H1 (cell line): ENCODE results near the gene TMEM9B. TPM values are rescaled to one million over a fixed set of nuclear protein-coding genes. Genes with fewer than 3 reads are reported as not detected.

ENCODE experiments used
- CHD2 ChIP-seq: IDR thresholded peaks from 2 replicates; pipeline ENCODE4 v1.6.1; 2012; ENCODE audit warnings: low read length, improper control_type of control experiment
- KDM5A ChIP-seq: fragments of 200-600 bp; IDR thresholded peaks from 2 replicates; pipeline ENCODE4 v1.7.1; 2012; ENCODE audit warnings: mild to moderate bottlenecking, low read length, inconsistent platforms, mixed read lengths
- SRF ChIP-seq: IDR thresholded peaks from 2 replicates; pipeline ENCODE4 v1.6.1; 2011; ENCODE audit warnings: mild to moderate bottlenecking, low read depth, low read length, moderate library complexity
- polyA plus RNA-seq, 7 experiments: library from polyadenylated mRNA; depleted of rRNA in 3 of 7; stranded (reverse) in 5 of 7; unstranded in 2 of 7; fragments of >200 nt in 5 of 7; fragments of 200-250 nt in 2 of 7; gene quantifications; 1 replicate in 5 of 7; 2 replicates in 1 of 7; 4 replicates in 1 of 7; pipeline versions ENCODE4 v1.2.1 to v1.2.3, GENCODE V29; 2011 to 2013; ENCODE audit warnings: missing spikeins in 2 of 7, mixed read lengths in 2 of 7
- total RNA-seq: library from RNA; stranded (reverse); fragmentation: NEBNext Ultra II Directional; extraction: Animal tissue kit (Norgen Biotek cat#: 25700); gene quantifications from 2 replicates; pipeline ENCODE4 v1.2.1, GENCODE V29; 2021
- TF ChIP-seq, protein P1 (sequence below): fragments of 300-600 bp; sonication (generic); IDR thresholded peaks from 2 replicates; pipeline ENCODE4 v1.7.1; 2012; ENCODE audit warnings: low read length, moderate library complexity, mild to moderate bottlenecking, inconsistent platforms; ENCODE audit not compliant: insufficient replicate concordance

Gene TMEM9B
- total and polyA plus RNA-seq, 2 of the 8 experiments (the other 6 are each of a cell fraction or from before 2014, with no cell fraction given) = 8.3 to 9.4 TPM

DNA sequence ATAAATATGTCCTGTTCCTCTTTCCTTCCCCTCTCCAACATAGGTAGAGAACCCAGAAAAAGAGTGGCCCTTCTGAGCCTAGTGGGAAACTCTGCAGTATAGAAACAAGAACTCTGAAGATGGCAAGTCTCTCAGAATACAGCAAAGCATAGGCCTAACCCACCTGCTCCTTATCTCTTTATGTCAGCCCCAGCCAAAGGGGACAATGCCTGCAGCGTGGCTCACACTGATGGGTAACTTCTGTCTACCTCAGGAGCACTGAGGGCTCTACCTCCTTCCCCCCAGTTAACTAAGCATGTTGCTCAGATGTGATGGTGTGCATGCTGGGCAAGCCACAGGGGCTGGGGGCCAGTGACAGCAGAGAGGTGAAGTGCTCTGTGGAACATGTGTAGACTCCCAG, 44.4 kb upstream of the TMEM9B start (continued):
- TF ChIP-seq KDM5A (no peak), SRF (no peak), CHD2 (no peak)
- TF ChIP-seq, protein P1, sequence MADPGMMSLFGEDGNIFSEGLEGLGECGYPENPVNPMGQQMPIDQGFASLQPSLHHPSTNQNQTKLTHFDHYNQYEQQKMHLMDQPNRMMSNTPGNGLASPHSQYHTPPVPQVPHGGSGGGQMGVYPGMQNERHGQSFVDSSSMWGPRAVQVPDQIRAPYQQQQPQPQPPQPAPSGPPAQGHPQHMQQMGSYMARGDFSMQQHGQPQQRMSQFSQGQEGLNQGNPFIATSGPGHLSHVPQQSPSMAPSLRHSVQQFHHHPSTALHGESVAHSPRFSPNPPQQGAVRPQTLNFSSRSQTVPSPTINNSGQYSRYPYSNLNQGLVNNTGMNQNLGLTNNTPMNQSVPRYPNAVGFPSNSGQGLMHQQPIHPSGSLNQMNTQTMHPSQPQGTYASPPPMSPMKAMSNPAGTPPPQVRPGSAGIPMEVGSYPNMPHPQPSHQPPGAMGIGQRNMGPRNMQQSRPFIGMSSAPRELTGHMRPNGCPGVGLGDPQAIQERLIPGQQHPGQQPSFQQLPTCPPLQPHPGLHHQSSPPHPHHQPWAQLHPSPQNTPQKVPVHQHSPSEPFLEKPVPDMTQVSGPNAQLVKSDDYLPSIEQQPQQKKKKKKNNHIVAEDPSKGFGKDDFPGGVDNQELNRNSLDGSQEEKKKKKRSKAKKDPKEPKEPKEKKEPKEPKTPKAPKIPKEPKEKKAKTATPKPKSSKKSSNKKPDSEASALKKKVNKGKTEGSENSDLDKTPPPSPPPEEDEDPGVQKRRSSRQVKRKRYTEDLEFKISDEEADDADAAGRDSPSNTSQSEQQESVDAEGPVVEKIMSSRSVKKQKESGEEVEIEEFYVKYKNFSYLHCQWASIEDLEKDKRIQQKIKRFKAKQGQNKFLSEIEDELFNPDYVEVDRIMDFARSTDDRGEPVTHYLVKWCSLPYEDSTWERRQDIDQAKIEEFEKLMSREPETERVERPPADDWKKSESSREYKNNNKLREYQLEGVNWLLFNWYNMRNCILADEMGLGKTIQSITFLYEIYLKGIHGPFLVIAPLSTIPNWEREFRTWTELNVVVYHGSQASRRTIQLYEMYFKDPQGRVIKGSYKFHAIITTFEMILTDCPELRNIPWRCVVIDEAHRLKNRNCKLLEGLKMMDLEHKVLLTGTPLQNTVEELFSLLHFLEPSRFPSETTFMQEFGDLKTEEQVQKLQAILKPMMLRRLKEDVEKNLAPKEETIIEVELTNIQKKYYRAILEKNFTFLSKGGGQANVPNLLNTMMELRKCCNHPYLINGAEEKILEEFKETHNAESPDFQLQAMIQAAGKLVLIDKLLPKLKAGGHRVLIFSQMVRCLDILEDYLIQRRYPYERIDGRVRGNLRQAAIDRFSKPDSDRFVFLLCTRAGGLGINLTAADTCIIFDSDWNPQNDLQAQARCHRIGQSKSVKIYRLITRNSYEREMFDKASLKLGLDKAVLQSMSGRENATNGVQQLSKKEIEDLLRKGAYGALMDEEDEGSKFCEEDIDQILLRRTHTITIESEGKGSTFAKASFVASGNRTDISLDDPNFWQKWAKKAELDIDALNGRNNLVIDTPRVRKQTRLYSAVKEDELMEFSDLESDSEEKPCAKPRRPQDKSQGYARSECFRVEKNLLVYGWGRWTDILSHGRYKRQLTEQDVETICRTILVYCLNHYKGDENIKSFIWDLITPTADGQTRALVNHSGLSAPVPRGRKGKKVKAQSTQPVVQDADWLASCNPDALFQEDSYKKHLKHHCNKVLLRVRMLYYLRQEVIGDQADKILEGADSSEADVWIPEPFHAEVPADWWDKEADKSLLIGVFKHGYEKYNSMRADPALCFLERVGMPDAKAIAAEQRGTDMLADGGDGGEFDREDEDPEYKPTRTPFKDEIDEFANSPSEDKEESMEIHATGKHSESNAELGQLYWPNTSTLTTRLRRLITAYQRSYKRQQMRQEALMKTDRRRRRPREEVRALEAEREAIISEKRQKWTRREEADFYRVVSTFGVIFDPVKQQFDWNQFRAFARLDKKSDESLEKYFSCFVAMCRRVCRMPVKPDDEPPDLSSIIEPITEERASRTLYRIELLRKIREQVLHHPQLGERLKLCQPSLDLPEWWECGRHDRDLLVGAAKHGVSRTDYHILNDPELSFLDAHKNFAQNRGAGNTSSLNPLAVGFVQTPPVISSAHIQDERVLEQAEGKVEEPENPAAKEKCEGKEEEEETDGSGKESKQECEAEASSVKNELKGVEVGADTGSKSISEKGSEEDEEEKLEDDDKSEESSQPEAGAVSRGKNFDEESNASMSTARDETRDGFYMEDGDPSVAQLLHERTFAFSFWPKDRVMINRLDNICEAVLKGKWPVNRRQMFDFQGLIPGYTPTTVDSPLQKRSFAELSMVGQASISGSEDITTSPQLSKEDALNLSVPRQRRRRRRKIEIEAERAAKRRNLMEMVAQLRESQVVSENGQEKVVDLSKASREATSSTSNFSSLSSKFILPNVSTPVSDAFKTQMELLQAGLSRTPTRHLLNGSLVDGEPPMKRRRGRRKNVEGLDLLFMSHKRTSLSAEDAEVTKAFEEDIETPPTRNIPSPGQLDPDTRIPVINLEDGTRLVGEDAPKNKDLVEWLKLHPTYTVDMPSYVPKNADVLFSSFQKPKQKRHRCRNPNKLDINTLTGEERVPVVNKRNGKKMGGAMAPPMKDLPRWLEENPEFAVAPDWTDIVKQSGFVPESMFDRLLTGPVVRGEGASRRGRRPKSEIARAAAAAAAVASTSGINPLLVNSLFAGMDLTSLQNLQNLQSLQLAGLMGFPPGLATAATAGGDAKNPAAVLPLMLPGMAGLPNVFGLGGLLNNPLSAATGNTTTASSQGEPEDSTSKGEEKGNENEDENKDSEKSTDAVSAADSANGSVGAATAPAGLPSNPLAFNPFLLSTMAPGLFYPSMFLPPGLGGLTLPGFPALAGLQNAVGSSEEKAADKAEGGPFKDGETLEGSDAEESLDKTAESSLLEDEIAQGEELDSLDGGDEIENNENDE = no peak
